Thyroid gland (tissue), 4 donors: ENCODE data around the gene AGAP2. TPM values are rescaled to one million over a fixed set of nuclear protein-coding genes. Genes with fewer than 3 reads are reported as not detected.

Source experiments
- DNase-seq, 2 donors: peaks; one replicate each; pipeline ENCODE4 v3.0.0-alpha.2; 2019
- H3K27ac ChIP-seq, 3 donors: fragments of 200-600 bp; sonication (generic); 1 replicate in 2 of 3; 2 replicates in 1 of 3; pipeline ENCODE4 v1.5.1; 2016 to 2019; ENCODE audit warnings: mild to moderate bottlenecking in 1 of 3, moderate library complexity in 1 of 3
- H3K27me3 ChIP-seq: fragments of 200-600 bp; sonication (generic); one replicate; pipeline ENCODE4 v1.5.1; 2019
- H3K36me3 ChIP-seq, 2 donors: fragments of 200-600 bp; sonication (generic); one replicate each; pipeline ENCODE4 v1.5.1; 2016 to 2019
- H3K4me1 ChIP-seq, 2 donors: fragments of 200-600 bp; sonication (generic); one replicate each; pipeline ENCODE4 v1.5.1; 2017 to 2019
- H3K4me3 ChIP-seq, 3 donors: fragments of 200-600 bp; sonication (generic); replicated peaks in 1 of 3; 1 replicate in 2 of 3; 2 replicates in 1 of 3; pipeline ENCODE4 v1.5.1; 2016; ENCODE audit warnings: mild to moderate bottlenecking in 1 of 3
- H3K9me3 ChIP-seq: fragments of 200-600 bp; sonication (generic); one replicate; pipeline ENCODE4 v1.5.1; 2017
- POLR2A ChIP-seq, 2 donors: fragments of 450-650 bp; IDR thresholded peaks; one replicate each; pipeline ENCODE4 v1.6.1; 2017; ENCODE audit warnings: antibody characterized with exemption in 2 of 2, mild to moderate bottlenecking in 2 of 2, moderate library complexity in 1 of 2
- WGBS, 2 donors: methylation state at CpG; one replicate each; pipeline ENCODE4 v1.1.5; 2017; 5-methylcytosine and 5-hydroxymethylcytosine counted together
- intact Hi-C: fragments of 100-400 bp; cut with DNase I; formaldehyde crosslinking; loops from one replicate; pipeline ENCODE4 v1.15.1; 2023
- total RNA-seq, 4 donors: library from RNA; depleted of rRNA; stranded (reverse); fragments of >200 nt; gene quantifications; one replicate each; pipeline ENCODE4 v1.2.3, GENCODE V29; 2016
- TF ChIP-seq, protein P1 (sequence below), 6 experiments: fragments of 200-600 bp in 3 of 6; fragments of 450-650 bp in 3 of 6; sonication (generic) in 3 of 6; IDR thresholded peaks; one replicate each; pipeline ENCODE4 v1.5.1; 2016 to 2019; ENCODE audit warnings: antibody characterized with exemption in 6 of 6, mild to moderate bottlenecking in 2 of 6, inconsistent platforms in 1 of 6, moderate library complexity in 1 of 6

AGAP2 gene
- total RNA-seq, 4 donors from 2014 or later, result 0.45 to 1.3 (median 0.80) TPM

DNA sequence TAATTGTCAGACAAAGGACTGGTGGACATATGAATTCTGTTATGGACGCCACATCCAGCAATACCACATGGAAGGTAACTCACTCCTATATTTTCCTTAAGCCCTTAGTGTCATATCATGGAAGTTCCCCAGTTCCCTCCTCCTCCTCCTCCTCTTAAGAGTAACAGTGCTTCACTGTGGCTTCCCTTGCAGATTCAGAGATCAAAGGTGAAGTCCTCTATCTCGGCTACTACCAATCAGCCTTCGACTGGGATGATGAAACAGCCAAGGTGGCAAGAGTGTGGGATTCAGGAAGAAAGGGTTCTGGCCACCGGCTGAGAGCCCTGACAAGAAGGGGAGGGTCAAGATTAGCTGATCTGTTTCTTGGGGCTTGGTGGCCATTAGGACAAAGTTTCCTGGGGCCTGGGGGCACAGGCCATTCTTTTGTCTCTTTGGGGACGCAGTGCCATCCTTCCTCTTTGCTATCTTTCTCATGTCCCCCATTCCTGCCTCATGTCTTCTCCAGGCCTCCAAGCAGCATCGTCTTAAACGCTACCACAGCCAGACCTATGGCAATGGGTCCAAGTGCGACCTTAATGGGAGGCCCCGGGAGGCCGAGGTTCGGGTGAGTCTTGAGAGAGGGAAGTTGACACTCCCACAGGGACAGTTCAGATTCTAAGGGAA, 42.6 kb downstream of the AGAP2 start:
- Histone ChIP-seq H3K27ac (no peak overlapping the region), H3K27me3 (no peaks in the 10 kb centered on the region), H3K36me3 (peaks cover 13 to 20% of the 10 kb centered on the region in 2 donors), H3K4me3 (no peak overlapping the region), H3K4me1 (peaks cover 7% of the 10 kb centered on the region in 2 donors), H3K9me3 (no peaks in the 10 kb centered on the region)
- WGBS, 2 donors, result 92 to 93% methylated on average over 11 of the region's 11 CpGs
- intact Hi-C loops, result loop anchor here (10.0 kb wide), 1 partner anchor 111 kb away; no protein-coding TSS in a partner anchor
- no peak for DNase-seq
- TF ChIP-seq, protein P1, sequence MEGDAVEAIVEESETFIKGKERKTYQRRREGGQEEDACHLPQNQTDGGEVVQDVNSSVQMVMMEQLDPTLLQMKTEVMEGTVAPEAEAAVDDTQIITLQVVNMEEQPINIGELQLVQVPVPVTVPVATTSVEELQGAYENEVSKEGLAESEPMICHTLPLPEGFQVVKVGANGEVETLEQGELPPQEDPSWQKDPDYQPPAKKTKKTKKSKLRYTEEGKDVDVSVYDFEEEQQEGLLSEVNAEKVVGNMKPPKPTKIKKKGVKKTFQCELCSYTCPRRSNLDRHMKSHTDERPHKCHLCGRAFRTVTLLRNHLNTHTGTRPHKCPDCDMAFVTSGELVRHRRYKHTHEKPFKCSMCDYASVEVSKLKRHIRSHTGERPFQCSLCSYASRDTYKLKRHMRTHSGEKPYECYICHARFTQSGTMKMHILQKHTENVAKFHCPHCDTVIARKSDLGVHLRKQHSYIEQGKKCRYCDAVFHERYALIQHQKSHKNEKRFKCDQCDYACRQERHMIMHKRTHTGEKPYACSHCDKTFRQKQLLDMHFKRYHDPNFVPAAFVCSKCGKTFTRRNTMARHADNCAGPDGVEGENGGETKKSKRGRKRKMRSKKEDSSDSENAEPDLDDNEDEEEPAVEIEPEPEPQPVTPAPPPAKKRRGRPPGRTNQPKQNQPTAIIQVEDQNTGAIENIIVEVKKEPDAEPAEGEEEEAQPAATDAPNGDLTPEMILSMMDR (IDR thresholded peaks at IDR 0.05), result no peak
- TF ChIP-seq POLR2A (IDR thresholded peaks at IDR 0.05), result no peak

DNA sequence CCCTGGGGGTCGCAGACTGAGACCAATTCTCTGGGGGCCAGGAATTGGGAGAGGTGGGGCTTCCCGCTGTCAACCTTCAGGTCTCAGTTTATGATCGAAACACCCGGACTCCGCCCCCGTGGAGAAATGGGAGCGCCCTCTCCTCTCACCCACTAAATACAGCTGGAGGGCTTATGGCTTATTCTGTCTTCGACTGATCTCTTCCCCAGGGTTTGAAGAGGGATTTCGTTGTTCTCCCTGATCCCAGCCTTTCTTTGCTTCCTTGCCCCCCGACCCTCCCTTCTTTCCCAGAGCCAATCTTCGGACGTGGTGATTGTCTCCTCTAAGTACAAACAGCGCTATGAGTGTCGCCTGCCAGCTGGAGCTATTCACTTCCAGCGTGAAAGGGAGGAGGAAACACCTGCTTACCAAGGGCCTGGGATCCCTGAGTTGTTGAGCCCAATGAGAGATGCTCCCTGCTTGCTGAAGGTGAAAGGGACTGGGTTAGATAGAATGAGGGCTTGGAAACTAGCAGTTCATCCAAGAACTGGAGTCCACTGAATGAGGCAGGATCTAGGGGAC, 44.0 kb downstream of the AGAP2 start:
- no peaks in the 10 kb centered on the region for H3K9me3 ChIP-seq
- TF ChIP-seq POLR2A (IDR thresholded peaks at IDR 0.05), result no peak
- TF ChIP-seq, protein P1 (IDR thresholded peaks at IDR 0.05), result no peak
- peak overlapping the region in 2 of 3 donors; percentile 13 to 56 for H3K27ac ChIP-seq
- WGBS, 2 donors, result 1 to 2% methylated on average over 15 of the region's 15 CpGs
- DNase-seq, result peak; percentile 7 to 15
- H3K4me3 ChIP-seq, result peak overlapping the region; percentile 62 to 100 (median 95)
- H3K36me3 ChIP-seq, result peaks cover 13 to 20% of the 10 kb centered on the region in 2 donors
- intact Hi-C loops, result loop anchor here (10.0 kb wide), 1 partner anchor 110 kb away; no protein-coding TSS in a partner anchor
- peaks cover 7% of the 10 kb centered on the region in 2 donors for H3K4me1 ChIP-seq
- no peaks in the 10 kb centered on the region for H3K27me3 ChIP-seq

DNA sequence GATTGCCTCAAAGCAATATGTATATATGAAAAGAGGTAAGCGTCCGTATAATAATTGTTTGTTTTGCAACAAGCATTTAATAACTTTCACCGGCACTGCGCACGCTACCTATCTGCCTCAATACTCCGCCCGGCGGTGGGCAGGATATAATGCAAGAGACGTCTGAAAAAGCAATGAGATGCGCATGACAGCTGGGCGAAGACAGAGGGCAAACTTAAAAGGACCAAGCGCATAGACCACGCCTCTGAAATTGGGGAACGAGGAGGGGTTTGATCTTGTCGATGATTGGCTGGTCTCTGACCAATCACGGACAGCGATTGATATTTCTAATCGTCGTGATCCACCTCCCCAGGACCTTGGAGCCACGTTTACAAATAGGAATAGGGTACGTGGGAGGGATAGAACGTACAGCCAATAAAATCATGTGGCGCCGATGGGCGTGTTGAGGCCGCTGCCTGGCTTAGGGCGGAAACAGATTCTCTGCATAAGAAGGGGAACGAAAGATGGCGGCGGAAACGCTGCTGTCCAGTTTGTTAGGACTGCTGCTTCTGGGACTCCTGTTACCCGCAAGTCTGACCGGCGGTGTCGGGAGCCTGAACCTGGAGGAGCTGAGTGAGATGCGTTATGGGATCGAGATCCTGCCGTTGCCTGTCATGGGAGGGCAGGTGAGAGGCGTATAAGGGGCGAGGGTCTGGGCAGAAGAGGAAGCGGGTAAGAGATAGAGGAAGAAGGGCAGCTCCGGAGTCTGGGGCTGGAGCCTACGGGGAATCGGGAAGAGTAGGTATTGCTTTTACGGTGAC, 44.7 kb downstream of the AGAP2 start, which contains the start of gene OS9:
TSS of gene OS9 (plus strand) at position 474 of the 800 bp plus-strand sequence. CDS start at position 504, 30 bp downstream.
- Histone ChIP-seq H3K4me3 (peak within 1 kb of the TSS; percentile 62 to 100 (median 95)), H3K4me1 (peaks cover 7% of the 10 kb centered on the region in 2 donors), H3K9me3 (no peaks in the 10 kb centered on the region), H3K27me3 (no peaks in the 10 kb centered on the region), H3K36me3 (peaks cover 13 to 20% of the 10 kb centered on the region in 2 donors), H3K27ac (peak within 1 kb of the TSS in 2 of 3 donors; percentile 13 to 56)
- DNase-seq, result peak; percentile 98 to 99
- WGBS, 2 donors, result 0 to 1% methylated on average over 45 of the region's 45 CpGs
- TF ChIP-seq, protein P1 (IDR thresholded peaks at IDR 0.05), result peak; percentile 34 to 94 (median 81)
- TF ChIP-seq POLR2A (IDR thresholded peaks at IDR 0.05), result peak in 1 of 2 donors; percentile 83
- intact Hi-C loops, result loop anchor here (10.0 kb wide), 1 partner anchor 109 kb away; no protein-coding TSS in a partner anchor

DNA sequence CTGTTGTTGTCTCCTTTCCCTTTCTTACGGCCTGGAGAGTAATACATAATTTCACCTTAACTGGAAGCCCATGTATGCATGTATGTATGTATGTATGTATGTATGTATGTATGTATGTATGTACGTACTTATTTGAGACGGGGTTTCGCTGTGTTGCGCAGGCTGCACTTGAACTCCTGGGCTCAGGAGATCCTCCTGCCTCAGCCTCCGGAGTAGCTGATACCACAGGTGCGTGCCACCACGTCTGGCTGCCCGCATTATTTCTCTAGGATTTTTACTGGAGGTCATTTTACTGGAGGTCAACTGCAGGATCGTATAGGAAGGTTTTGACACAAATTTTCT, 45.3 kb downstream of the AGAP2 start:
- TF ChIP-seq, protein P1 (IDR thresholded peaks at IDR 0.05), result no peak
- TF ChIP-seq POLR2A (IDR thresholded peaks at IDR 0.05), result no peak
- intact Hi-C loops, result loop anchor here (10.0 kb wide), 1 partner anchor 108 kb away; no protein-coding TSS in a partner anchor
- Histone ChIP-seq H3K27me3 (no peaks in the 10 kb centered on the region), H3K36me3 (peaks cover 13 to 18% of the 10 kb centered on the region in 2 donors), H3K4me3 (no peak overlapping the region), H3K4me1 (peaks cover 7% of the 10 kb centered on the region in 2 donors), H3K9me3 (no peaks in the 10 kb centered on the region), H3K27ac (no peak overlapping the region)
- 53 to 61% methylated on average over 10 of the region's 10 CpGs for WGBS, 2 donors
- DNase-seq, result no peak
